ENCODE measurements around the gene UBXN7.

The UBXN7 gene

GRCh38 chr3:196355668-196356067 lies 76.6 kb downstream of the UBXN7 start:
- no peaks in the 10 kb centered on the region for H3K79me2 ChIP-seq (ENCODE audit: insufficient read depth, low read length)
- no peak overlapping the region for H3K9ac ChIP-seq (ENCODE audit: low read length)
- H3K36me3 ChIP-seq (ENCODE audit: low read length), result peaks cover 3% of the 10 kb centered on the region; the same call in 1 of the 2 replicates
- no peak overlapping the region for H2AFZ ChIP-seq (ENCODE audit: low read depth, low read length, severe bottlenecking)
- no peaks in the 10 kb centered on the region for H3K27me3 ChIP-seq (ENCODE audit: low read length)
- no peak overlapping the region for H3K27ac ChIP-seq (ENCODE audit: low read depth, low read length)
- TF ChIP-seq EZH2phosphoT487 (conservative IDR thresholded peaks at IDR 0.05; ENCODE audit: low read length), result no peak
- no peak for TF ChIP-seq CTCF (IDR thresholded peaks at IDR 0.05; ENCODE audit: insufficient read depth, low read length, poor library complexity, severe bottlenecking)
- no peak overlapping the region for H3K4me3 ChIP-seq (ENCODE audit: insufficient read depth, low read length, poor library complexity, severe bottlenecking)
- H3F3A ChIP-seq (ENCODE audit: insufficient read depth), result no peaks in the 10 kb centered on the region
- no peaks in the 10 kb centered on the region for H3K9me2 ChIP-seq (replicated peaks; ENCODE audit: insufficient read depth, low read length)
- H3K4me2 ChIP-seq (ENCODE audit: low read depth, low read length, poor library complexity, severe bottlenecking), result no peak overlapping the region
- H4K20me1 ChIP-seq (ENCODE audit: low read depth, low read length), result no peaks in the 10 kb centered on the region
- no peaks in the 10 kb centered on the region for H3K9me3 ChIP-seq (ENCODE audit: insufficient read depth, low read length)

- H4K20me1 ChIP-seq (ENCODE audit: low read depth, low read length), result no peaks in the 10 kb centered on the region
- no peak overlapping the region for H2AFZ ChIP-seq (ENCODE audit: low read depth, low read length, severe bottlenecking)
- H3K36me3 ChIP-seq (ENCODE audit: low read length), result peaks cover 9% of the 10 kb centered on the region
- no peak overlapping the region for H3K9ac ChIP-seq (ENCODE audit: low read length)
- H3K79me2 ChIP-seq (ENCODE audit: insufficient read depth, low read length), result no peaks in the 10 kb centered on the region
- H3K27me3 ChIP-seq (ENCODE audit: low read length), result no peaks in the 10 kb centered on the region
- no peak overlapping the region for H3K4me3 ChIP-seq (ENCODE audit: insufficient read depth, low read length, poor library complexity, severe bottlenecking)
- no peak overlapping the region for H3K27ac ChIP-seq (ENCODE audit: low read depth, low read length)
- no peaks in the 10 kb centered on the region for H3K9me3 ChIP-seq (ENCODE audit: insufficient read depth, low read length)
- no peaks in the 10 kb centered on the region for H3K9me2 ChIP-seq (replicated peaks; ENCODE audit: insufficient read depth, low read length)
- no peak for TF ChIP-seq CTCF (IDR thresholded peaks at IDR 0.05; ENCODE audit: insufficient read depth, low read length, poor library complexity, severe bottlenecking)
- TF ChIP-seq EZH2phosphoT487 (conservative IDR thresholded peaks at IDR 0.05; ENCODE audit: low read length), result no peak
- no peak overlapping the region for H3K4me2 ChIP-seq (ENCODE audit: low read depth, low read length, poor library complexity, severe bottlenecking)
- H3F3A ChIP-seq (ENCODE audit: insufficient read depth), result no peaks in the 10 kb centered on the region
Measured at GRCh38 chr3:196354132-196354531, 78.1 kb downstream of the UBXN7 start.

GRCh38 chr3:196351541-196351940 lies 80.7 kb downstream of the UBXN7 start:
- no peaks in the 10 kb centered on the region for H3K9me3 ChIP-seq (ENCODE audit: insufficient read depth, low read length)
- H3K36me3 ChIP-seq (ENCODE audit: low read length), result peaks cover 6% of the 10 kb centered on the region
- no peak overlapping the region for H3K27ac ChIP-seq (ENCODE audit: low read depth, low read length)

More at GRCh38 chr3:196351541-196351940, 80.7 kb downstream of the UBXN7 start:
- no peak overlapping the region for H3K9ac ChIP-seq (ENCODE audit: low read length)
- H3K9me2 ChIP-seq (replicated peaks; ENCODE audit: insufficient read depth, low read length), result no peaks in the 10 kb centered on the region
- no peak overlapping the region for H3K4me3 ChIP-seq (ENCODE audit: insufficient read depth, low read length, poor library complexity, severe bottlenecking)
- H3K4me2 ChIP-seq (ENCODE audit: low read depth, low read length, poor library complexity, severe bottlenecking), result no peak overlapping the region
- no peak overlapping the region for H2AFZ ChIP-seq (ENCODE audit: low read depth, low read length, severe bottlenecking)
- no peaks in the 10 kb centered on the region for H3F3A ChIP-seq (ENCODE audit: insufficient read depth)
- no peaks in the 10 kb centered on the region for H4K20me1 ChIP-seq (ENCODE audit: low read depth, low read length)
- TF ChIP-seq CTCF (IDR thresholded peaks at IDR 0.05; ENCODE audit: insufficient read depth, low read length, poor library complexity, severe bottlenecking) (no peak), EZH2phosphoT487 (conservative IDR thresholded peaks at IDR 0.05; ENCODE audit: low read length) (no peak)
- H3K79me2 ChIP-seq (ENCODE audit: insufficient read depth, low read length), result no peaks in the 10 kb centered on the region
- no peaks in the 10 kb centered on the region for H3K27me3 ChIP-seq (ENCODE audit: low read length)
